ENCODE results near the gene SCGN.

- no peak for TF ChIP-seq RAD21 (IDR thresholded peaks at IDR 0.05; ENCODE audit: low read length)
- no peak for TF ChIP-seq USF2 (IDR thresholded peaks at IDR 0.05; ENCODE audit: low read depth, low read length)
- TF ChIP-seq CTCF (conservative IDR thresholded peaks at IDR 0.05; ENCODE audit: low read depth, low read length): no peak
- no peak for TF ChIP-seq POLR2A (IDR thresholded peaks at IDR 0.05; ENCODE audit: low read depth, low read length)
- TF ChIP-seq CEBPB (IDR thresholded peaks at IDR 0.05; ENCODE audit: low read depth, low read length): no peak
- TF ChIP-seq NFE2L2 (IDR thresholded peaks at IDR 0.05; ENCODE audit: low read depth, low read length): no peak
- no peak for TF ChIP-seq FOS (IDR thresholded peaks at IDR 0.05; ENCODE audit: low read depth, low read length)
- no peak for TF ChIP-seq CHD1 (IDR thresholded peaks at IDR 0.05; ENCODE audit: low read depth, low read length)
- TF ChIP-seq RFX5 (IDR thresholded peaks at IDR 0.05; ENCODE audit: low read depth, low read length): no peak
- no peak for TF ChIP-seq RCOR1 (IDR thresholded peaks at IDR 0.05; ENCODE audit: insufficient replicate concordance, low read length)
Observed at GRCh38 chr6:25671652-25672051, 19.6 kb downstream of the SCGN start.
